DMS 273 (cell line): ENCODE results near the gene PAK4.
"Not testable (repeated sequence)": the region's sequence is repeated elsewhere in the genome, so short reads cannot be mapped to it uniquely, and the experiment has no call there.

Source experiments
- DNase-seq: peaks from one replicate; lab custom pipeline; 2025; ENCODE audit not compliant: unreplicated experiment; lab: John Stamatoyannopoulos, UW

Gene PAK4

DNA sequence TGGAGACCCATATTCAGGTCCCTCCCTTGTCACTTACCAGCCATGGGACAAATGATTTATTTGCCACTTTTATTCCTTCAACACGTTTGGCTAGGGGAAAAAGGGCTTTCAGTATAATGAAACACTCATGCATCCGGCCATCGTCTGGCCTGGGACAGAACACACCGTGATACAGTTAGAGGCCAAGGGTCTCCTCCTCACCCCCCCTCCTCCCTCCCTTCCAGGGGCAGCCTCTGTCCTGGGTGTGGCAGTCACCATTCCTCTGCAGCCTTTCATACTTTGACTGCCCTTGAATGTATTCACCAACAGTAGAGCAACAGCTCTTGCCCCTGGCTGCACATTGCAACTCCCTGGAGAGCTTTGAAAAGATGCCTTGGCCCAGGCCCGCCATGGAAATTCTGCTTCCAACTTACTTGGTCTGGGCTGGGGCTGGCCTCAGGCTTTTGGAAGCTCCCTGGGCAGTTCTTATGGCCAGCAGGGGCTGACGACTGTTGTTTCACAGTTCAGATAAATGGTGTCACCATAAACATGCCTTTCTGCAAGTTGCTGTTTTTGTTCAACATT is 3.0 kb downstream of the PAK4 start:
- no peak for DNase-seq

DNA sequence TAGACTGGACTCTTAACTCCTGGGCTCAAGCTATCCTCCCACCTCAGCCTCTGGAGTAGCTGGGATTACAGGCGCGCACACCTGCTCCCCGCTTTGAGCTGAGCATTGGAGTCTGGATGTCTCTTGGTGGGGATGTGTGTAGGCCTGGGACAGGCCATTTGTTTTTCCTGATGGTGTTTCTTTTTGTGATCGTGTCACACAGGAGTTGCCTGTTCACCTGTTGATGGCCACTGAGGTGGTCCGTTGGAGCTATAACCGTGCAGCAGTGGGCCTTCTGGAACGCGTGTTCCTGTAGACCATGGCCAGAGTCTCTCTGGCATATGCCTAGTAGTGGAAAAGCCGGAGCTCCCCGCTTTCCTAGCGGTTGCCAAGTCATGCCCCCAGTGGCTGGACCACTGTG is 3.5 kb downstream of the PAK4 start:
- no peak for DNase-seq

DNA sequence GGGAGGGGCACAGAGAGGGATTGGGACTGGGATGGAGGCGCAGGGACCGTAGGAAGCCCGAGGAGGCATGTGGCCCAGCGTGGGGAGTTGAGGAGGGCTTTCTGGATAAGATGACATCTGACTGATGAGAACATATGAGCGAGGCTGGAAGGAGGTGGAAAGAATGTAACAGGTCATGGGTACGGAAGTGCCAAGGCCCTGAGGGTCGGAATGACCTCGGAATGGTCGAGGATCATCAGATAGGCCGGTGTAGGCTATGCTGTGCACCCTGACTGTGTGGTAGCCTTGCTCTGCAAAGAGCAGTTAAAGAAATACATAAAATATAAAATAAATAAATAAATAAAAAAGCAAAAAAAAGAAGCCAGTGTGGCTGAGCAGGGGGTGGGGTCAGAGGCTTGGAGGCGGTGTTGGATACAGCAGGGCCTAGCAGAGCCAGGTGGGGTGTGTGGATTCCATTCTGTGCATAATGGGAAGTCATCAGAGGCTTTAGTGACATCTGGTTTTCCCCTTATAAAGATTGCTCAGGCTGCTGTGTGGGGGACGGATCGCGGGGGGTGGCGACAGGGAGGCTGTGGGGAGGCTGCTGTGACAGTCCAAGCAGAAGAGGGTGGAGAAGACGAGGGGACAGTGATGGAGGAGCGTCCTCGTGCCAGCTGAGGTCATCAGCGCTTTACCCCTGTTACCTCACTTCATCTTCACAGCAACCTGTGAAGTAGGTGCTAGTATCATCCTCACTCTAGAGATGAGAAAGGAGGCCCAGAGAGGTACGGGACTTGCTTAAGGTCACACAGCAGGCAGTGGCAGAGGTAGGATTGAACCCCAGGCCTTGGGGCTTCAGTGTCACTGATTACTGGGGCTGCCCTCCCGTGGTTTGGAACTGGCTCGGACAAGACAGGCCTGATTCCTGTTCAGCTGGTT is 5.0 kb downstream of the PAK4 start:
- DNase-seq: peak; percentile 71

DNA sequence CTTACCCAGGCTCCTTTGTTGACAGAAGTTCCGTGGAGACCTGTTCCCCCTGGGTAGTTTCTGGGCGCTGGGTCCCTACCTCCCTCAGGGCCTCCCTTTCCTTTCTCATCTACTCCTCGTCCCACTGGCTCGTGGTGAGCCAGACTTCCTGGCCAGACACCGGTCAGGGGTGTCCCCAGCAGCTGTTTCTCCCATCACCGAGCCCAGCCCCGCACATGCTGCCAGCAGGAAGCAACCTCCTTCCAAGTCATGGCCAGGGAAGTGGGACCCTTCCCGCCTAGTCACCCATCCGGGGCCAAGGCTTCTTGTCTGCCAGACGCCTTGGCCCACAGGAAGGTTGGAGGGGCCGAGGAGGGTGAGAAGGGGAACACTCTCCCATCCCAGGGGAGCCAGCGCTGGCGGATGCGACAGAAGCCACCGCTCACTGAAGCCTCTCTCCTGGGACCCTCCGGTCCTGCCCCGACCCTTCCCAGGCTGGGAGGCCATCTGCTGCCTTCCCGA is 5.7 kb downstream of the PAK4 start:
- peak; percentile 57 for DNase-seq

DNA sequence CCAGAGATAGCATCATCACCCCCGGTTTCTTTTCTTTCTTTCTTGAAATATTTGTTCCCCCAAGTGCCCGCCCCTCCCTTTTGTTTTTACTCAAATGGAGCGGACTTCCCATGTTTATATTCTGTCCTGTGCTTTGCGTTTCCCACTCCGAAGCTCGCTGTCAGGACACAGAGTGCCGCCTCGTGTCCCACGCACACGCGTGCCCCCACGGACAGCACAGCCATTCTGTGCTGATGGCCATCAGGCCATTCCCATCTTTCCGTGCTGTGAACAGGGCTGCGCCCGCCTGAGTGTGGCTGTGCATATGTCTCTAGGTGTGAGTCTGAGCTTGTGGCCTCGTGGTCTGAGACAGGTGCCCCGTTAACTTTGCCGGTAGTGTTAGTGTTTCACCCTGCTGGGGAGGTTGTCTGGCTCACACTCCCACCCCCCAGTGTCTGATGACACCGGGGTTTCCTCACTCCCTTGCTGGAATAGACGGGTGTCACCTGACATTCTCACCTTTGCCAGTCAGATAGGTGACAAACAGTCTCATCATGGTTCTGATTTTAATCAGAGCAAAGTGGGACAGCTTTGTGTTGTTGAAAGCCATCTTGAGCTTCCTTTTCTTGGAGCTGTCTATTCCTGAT is 6.9 kb downstream of the PAK4 start:
- DNase-seq: no peak

DNA sequence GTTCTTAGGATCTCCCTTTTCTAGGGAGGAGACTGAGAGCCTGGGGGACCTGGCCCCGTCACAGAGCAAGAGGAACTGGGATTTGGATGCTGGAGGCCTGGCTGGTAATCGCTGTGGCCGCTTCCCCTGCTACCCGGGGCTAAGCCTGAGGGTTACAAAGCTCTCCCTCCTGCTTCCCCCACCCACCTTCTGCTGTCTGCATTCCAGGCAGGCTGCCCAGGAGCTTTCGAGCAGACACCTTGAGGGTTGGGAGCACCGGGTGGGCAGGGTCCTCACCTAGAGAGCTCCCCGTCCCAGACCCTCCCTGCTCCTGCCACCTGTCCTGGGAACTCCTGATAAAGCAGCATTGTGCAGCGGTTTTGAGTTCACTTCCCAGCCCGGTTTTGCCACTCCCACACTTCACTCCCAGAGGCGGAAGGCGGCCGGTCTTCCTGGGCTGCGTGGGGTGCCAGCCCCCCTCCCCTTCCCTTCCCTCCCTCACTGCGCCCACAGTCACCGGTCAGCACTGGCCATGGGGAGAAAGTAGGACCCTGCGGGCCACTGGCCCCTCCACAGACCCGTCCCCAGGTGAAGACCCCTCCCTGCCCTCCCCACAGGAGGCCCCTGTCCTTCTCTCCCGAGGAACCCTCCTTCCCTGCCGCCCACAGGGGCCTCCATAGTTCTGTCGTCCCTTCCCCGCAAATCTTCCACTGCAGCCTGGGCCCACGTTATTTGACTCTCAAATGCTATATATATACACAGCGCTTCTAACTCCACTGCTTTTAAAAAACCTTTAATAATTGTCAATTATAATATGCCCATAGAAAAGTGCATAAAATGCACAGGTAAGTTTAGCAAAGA is 8.1 kb downstream of the PAK4 start:
- peak; percentile 41 for DNase-seq

DNA sequence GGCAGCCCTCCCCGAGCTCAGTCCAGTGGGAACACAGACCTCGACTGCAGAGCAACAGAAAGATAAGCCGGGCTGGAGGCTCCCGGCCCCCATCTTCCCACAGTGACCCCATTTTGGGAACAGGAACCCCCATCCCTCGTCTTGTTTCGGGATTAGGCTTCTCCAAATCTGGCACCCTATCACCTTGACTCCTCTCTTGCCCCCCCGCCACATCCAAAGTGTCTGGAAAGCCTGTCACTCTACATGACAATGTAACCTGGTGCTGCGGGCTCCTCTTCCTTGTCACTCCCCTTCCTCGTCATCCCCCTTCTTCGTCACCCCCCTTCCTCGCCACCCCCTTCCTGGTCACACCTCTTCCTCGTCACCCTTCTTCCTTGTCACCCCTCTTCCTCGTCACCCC is 10.1 kb downstream of the PAK4 start:
- no peak for DNase-seq

DNA sequence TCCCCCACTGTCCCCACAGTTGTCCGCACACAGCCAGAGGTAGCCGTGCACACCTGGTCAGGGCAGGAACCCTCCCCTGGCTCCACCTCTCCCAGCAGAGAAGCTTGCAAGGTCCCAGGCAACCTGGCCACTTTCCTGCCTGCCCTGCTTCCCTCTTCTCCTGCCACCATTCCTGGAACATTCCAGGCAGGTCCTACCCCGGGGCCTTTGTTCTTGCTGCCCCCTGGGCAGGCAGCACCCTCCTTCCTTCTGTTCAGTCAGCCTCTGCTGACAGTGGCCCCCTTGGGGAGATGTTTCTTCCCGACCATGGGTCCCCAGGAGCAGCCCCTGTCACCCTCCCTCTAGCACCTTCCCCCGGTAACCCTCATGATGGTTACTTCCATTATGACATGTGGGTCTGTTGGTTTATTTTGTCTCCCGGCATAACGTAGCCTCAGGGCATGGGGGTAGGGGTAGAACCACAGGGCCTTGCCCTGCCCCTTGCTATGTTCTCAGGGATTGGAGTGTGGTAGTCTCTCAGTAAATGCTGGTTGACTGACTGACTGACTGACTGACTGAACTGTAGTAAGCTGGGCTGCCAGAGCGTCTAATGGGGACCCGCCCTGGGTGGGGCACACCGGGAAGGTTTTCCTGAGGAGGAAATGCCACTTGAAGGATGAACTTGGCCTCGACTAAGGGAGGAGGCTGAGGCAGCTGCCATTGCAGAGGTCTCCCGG is 10.8 kb downstream of the PAK4 start:
- DNase-seq: no peak

DNA sequence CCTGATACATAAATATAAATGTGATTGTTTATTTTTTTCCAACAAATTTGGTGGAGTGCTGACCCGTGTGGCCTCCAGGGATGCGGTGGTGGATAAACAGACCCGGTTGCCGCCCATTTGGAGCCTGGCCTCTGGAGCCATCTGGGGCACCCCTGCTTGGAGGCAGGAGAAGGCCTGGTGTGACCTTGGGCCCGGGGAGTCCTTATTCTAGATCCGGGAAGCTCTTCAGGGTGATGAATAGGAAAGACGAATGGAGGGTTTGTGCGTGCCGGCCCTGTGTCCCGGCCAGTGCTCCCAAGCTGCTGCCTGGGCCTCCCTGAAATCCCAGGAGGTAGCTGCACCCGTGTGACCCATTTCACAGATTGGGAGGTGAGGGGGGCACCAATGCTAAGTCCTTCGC is 11.5 kb downstream of the PAK4 start:
- DNase-seq: no peak

DNA sequence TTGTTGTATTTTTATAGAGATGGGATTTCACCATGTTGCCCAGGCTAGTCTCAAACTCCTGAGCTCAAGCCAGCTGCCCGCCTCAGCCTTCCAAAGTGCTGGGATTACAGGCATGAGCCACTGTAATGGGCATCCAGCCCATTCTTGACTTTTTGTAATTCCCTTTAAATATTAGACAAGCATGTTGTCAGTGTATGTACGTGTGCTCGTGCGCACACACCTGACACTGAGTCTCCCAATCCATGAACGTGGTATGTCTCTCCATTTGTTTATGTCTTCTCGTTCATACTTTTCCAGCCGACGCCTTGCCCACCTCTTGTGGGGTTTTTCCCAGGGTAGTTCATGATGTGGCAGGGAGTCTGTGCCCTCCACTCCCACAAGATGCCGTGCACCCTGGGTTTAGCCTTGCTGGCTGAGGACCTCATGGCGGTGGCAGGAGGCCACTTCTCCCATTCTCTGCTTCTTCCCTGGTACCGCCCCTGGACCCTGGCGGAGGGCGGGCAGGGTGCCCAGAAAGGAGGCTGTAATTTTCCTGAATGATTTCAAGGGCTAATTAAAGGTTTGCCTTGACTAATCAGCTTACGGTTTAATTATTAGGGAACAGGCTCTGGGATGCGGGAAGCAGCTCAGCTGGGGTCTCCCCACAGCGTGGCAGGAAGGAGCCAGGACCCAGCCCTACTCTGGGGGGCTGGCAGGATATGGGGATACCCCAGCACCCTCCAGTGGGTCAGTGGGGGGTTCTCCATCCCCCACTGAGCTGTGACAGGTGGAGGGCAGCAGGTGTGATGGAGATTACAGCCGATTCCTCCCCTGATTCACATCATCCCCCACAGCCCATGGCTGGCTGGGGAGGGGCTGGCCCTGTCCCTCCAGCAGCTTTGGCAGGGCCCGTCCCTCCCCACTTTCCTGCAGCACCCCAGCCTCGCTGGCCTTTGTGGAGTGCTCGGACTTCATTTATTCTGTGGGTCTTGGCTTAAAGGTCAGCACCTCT is 12.9 kb downstream of the PAK4 start:
- peak; percentile 51 for DNase-seq

DNA sequence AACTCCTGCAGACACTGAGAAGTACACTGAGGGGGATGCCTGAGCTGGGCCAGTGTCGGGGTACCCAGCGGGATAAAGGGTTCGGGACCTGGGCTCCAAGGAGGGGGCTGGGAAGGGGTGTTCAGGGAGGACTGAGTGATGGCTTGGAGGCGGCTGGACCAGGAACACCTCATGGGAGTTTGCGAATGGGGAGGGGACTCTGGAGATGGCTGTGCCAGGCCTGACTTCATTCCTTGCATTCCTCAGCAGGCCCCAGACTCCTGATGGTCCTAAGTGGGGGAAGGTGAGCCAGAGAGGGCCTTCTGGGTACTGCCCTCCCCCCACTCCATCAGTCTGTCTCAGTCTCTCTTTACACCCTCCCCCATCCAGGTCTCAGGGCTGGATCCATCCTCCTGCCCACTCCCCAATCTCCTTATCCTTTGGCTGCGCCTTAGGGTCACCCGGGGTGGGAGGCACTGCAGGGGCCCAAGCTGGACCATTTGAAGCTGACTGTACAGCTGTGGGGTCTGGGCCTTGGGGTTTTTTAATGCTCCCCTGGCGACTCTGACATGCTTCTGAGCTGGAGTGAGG is 13.8 kb downstream of the PAK4 start:
- DNase-seq: no peak

DNA sequence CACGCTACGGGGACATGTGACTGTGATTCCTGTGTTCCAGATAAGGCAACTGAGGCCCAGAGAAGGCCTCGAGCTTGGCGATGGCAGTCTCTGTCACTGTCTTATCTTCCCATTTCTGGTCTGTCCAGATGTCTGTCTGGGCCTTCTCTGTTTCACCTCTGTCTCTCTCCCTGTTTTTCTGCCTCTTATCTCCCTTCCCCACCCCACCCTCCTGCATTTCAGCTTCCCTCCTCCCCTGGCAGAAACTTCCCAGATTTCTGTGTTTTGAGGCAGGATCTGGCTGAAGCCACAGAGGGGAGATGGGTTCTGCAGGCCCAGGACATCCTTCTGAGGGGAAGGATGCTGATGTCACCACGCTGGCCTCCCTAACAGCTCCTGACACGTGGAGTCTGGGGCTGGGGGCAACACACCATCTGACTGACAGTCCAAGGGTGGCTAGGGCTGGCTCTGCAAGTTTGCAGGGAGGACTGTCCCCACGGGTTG is 14.4 kb downstream of the PAK4 start:
- no peak for DNase-seq

DNA sequence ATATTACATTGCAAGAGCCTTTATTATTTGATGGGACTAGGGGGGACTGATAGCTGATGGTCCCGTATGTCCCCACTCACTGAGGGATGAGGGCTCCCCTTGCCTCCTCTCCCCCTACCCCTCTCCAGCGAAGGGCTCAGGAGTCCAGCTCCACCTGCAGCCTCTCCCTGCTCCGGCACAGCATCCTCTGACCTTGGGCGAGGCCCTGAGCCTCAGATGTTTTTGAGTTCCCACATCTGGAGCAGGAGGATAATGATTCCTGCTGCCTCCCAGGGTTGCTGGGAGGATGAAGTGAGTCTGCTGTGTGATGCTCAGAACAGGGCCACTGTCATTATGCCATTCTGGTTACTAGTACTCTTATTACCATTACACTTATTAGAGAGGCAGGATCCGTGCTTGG is 15.0 kb downstream of the PAK4 start:
- no peak for DNase-seq

DNA sequence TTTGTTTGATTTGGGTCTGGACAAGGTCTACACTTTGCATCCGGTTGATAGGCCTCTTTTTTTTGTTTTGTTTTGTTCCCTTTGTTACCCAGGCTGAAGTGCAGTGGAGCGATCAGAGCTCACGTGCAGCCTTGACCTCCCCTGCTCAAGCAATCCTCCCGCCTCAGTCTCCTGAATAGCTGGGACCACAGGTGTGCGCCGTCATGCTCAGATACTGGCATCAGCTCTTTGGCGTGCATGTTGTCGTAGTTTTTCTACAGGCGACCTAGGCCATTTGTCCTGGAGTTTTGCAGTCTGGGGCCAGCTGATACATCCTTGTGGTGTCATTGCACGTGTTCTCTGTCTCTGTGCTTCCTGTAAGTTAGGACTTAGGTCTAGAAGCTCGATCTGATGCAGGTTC is 16.3 kb downstream of the PAK4 start:
- no peak for DNase-seq

DNA sequence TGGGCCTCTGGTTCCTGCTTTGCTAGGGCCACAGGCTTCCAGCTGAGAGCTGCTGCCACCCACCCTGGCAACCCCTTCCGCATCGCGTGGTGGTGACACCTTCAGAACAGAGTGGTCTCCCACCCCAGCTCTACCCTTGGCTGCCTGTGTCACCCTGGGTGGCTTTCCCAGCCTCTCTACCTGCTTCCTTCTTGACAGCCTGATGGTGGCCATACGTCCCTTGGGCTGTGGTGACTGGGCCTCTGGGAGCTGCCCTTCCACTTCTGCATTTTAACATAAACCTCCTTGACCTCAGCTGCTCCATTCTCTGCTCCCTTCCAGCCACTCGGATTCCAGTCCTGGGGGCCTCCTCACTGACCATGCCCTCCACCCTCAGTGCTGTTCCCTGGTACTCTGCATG is 17.0 kb downstream of the PAK4 start:
- no peak for DNase-seq

DNA sequence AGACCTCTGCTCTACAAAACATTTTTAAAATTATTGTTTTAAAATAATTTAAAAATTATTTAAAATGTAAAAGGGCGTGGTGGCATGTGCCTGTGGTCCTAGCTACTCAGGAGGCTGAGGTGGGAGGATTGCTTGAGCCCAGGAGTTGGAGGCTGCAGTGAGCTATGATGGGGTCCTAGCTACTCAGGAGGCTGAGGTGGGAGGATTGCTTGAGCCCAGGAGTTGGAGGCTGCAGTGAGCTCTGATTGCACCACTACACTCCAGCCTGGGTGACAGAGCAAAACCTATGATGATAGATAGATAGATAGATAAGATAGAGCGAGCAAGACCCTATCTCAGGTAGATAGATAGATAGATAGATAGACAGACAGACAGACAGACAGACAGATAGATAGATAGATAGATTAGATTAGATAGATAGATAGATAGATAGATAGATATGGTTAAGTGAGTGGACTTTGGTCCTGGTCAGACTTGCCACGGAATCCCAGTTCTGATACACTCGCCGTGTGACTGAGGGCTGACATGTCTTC is 18.2 kb downstream of the PAK4 start:
- not testable (repeated sequence) for DNase-seq

DNA sequence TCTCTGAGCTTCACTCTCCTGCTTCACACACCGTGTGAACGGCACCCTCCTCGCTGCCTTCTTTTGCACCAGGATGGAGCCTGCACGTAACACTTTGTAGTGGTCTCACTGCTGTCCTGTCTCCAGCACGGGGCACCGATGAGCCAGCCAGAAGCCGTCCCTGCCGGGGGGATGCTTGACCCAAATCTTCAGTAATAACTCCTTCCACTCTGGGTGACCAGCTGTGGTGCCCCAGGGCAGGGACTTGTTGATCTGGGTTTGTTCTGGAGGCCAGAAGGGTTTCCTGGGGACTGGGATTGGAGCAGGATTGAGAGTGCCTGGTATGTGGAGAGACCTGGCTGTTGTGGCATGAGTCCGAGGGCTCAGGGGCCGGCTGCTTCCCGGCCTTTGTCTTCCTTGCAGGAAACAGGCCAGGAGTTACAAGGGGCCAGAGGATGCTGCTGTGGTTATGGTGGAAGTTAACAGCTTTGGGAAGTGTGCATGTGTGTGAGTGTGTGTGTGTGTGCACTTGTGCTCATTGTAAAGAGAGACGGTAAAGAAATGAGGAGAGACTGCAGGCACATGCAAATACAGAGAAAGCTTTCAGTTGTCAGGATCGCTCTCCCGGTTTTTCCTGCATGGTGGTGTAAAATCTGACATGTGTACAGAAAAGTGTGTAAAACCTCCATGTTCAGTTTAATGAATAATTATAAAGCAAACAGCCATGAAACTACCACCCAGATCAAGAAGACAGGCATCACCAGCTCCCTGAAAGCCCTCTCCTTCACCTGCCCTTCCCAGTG is 18.9 kb downstream of the PAK4 start:
- no peak for DNase-seq
